GM12892 (cell line): ENCODE measurements around the gene TRIP12.
"Not testable (repeated sequence)": the region's sequence is repeated elsewhere in the genome, so short reads cannot be mapped to it uniquely, and the experiment has no call there.

Source experiments
- DNase-seq: peaks from one replicate; pipeline ENCODE4 v3.0.0; 2011; ENCODE audit not compliant: insufficient read length
- FAIRE-seq: peaks from 2 replicates; lab custom pipeline; 2011; peaks lifted over from hg19 to GRCh38; lab: Jason Lieb, UNC
- POLR2A ChIP-seq: IDR thresholded peaks from 2 replicates; pipeline ENCODE4 v1.6.1; 2011; ENCODE audit warnings: low read depth, low read length, control low read depth
- POLR2AphosphoS5 ChIP-seq: IDR thresholded peaks from 2 replicates; pipeline ENCODE4 v1.6.1; 2011; ENCODE audit warnings: low read depth, low read length, control low read depth
- TAF1 ChIP-seq: IDR thresholded peaks from 2 replicates; pipeline ENCODE4 v1.6.1; 2011; ENCODE audit warnings: low read depth, mild to moderate bottlenecking, control low read depth, low read length, borderline replicate concordance

Gene TRIP12

DNA sequence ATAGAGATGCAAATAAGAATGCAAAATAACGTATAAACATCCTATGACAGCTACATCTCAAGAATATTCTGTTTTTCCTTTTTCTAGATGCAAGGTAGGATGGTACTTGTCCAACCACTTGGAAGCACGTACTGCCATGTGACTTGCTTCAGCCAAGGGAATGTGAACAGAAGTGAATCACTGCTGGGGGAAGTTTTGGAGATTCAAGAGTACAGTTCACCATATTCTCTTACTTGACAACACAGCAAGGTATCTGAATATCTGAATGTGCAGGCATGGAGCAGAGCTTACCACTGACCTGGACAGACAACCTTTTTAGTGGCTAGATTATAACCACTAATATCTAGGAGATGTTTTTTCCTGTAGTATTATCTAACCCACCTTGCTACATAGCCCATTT lies 53.0 kb downstream of the TRIP12 start:
- TF ChIP-seq POLR2AphosphoS5: no peak
- no peak for TF ChIP-seq TAF1
- no peak for TF ChIP-seq POLR2A
- no peak for DNase-seq
- no peak for FAIRE-seq

DNA sequence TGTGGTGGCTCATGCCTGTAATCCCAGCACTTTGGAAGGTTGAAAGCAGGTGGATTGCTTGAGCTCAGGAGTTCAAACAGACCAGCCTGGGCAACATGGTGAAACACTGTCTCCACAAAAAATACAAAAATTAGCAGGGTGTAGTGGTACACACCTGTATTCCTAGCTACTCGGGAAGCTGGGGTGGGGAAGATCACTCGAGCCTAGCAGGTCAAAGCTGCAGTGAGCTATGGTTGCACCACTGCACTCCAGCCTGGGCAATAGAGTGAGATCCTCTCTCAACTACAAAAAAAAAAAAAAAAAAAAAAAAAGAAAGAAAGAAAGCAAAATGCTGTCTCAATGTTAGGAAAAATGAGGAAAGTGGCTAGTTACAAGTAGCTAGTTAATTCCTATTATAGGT lies 56.8 kb downstream of the TRIP12 start:
- DNase-seq: no peak
- no peak for FAIRE-seq
- TF ChIP-seq POLR2AphosphoS5 (no peak), TAF1 (no peak), POLR2A (no peak)

GRCh38 chr2:229861431-229861830 lies 60.4 kb downstream of the TRIP12 start:
- DNase-seq (no peak), FAIRE-seq (no peak)
- TF ChIP-seq POLR2AphosphoS5: no peak

DNA sequence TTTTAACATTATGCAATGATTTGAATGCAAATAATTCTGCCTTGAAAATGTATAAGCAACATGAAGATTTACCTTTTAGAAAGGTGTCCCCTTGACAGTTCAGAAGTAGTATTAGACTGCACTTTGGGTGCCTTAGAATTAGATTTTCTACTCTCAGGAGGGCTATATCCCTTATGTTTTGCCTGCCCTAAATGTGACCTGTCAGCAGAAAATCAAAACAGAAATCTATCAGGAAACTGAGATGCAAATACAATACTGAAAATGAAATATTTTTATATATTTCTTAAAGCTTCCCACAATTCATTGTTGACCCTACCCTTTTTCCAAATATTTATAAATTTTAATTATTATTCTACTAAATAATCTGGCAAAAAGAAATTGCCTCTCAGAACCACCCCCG lies 61.5 kb downstream of the TRIP12 start:
- FAIRE-seq: peak; percentile 46

GRCh38 chr2:229858351-229858750 lies 63.5 kb downstream of the TRIP12 start:
- TF ChIP-seq POLR2A (no peak), TAF1 (no peak), POLR2AphosphoS5 (no peak)
- DNase-seq: no peak
- no peak for FAIRE-seq

More for the DNA sequence above, 61.5 kb downstream of the TRIP12 start:
- DNase-seq: no peak
- TF ChIP-seq TAF1: no peak
- TF ChIP-seq POLR2AphosphoS5: no peak
- no peak for TF ChIP-seq POLR2A

GRCh38 chr2:229857634-229858033 lies 64.2 kb downstream of the TRIP12 start:
- DNase-seq (no peak), FAIRE-seq (peak; percentile 9)
- TF ChIP-seq POLR2AphosphoS5 (no peak), POLR2A (no peak), TAF1 (no peak)

DNA sequence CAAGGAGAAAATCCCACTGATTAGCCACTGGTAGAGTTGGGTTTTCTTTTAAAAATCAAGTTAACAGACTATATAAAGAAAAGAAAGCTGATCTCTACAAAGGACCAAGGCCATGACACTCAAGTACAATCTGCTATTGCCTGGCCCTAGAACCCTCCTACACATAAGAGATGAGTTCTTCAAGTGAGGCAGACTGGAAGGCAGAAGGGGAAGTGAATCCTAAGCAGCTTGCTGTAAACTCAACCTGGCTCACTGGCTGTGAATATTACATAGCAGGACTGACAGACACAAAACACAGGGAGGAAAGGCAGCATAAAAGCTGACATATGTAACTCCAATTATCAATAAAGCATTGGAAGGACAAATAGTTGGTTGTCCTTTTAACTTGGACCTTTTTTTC lies 65.4 kb downstream of the TRIP12 start:
- TF ChIP-seq TAF1 (no peak), POLR2A (no peak)
- FAIRE-seq: peak; percentile 83
- no peak for DNase-seq

- TF ChIP-seq POLR2A (no peak), TAF1 (no peak), POLR2AphosphoS5 (no peak)
- no peak for DNase-seq
- no peak for FAIRE-seq
Observed at GRCh38 chr2:229855116-229855515, 66.7 kb downstream of the TRIP12 start.

DNA sequence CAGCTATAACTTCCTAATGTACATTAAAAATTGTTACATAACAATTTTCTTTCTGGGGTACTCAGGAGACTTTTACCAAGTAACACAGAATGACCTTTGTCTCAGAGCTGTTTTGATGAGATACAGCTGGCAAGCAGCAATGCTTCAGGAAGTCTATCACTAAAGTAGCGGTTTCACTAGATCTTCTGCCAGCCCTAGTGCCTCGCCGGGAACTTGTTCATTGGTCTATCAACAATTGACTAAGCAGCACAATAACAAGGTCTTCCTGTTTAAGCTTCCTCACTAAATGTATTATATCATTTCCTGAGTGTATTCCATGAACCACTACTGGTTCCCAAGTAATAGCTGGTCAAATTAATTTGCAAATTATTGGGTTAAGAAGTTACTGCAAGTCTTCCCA lies 69.2 kb downstream of the TRIP12 start:
- TF ChIP-seq POLR2AphosphoS5 (no peak), POLR2A (no peak), TAF1 (no peak)
- FAIRE-seq (peak; percentile 38), DNase-seq (no peak)

- TF ChIP-seq POLR2A: no peak
- no peak for TF ChIP-seq TAF1
- no peak for TF ChIP-seq POLR2AphosphoS5
- DNase-seq (no peak), FAIRE-seq (no peak)
Observed at GRCh38 chr2:229851870-229852269, 69.9 kb downstream of the TRIP12 start.

GRCh38 chr2:229850355-229851275 lies 71.2 kb downstream of the TRIP12 start:
- FAIRE-seq, DNase-seq: not testable (repeated sequence)

GRCh38 chr2:229849073-229849472 lies 72.7 kb downstream of the TRIP12 start:
- TF ChIP-seq POLR2AphosphoS5: no peak
- no peak for TF ChIP-seq POLR2A
- no peak for TF ChIP-seq TAF1
- FAIRE-seq (no peak), DNase-seq (no peak)
